Measurements from ENCODE around the gene CXCR1. TPM values are rescaled to one million over a fixed set of nuclear protein-coding genes. Genes with fewer than 3 reads are reported as not detected.

The CXCR1 gene
- total RNA-seq, 2 experiments from 2014 or later = 0.08 TPM; not detected in 1

- no peaks in the 10 kb centered on the region for H3K27me3 Mint-ChIP-seq
- Histone ChIP-seq H3K9me3 (ENCODE audit: control insufficient read depth in 1 of 2, insufficient read depth in 1 of 2, low read length in 2 of 2) (no peaks in the 10 kb centered on the region), H3K36me3 (ENCODE audit: insufficient read depth, low read length) (no peaks in the 10 kb centered on the region), H3K4me1 (ENCODE audit: insufficient read depth, low read length) (peaks cover 4% of the 10 kb centered on the region), H3K27ac (ENCODE audit: low read depth in 1 of 2, low read length in 2 of 2) (no peak overlapping the region), H3K4me3 (ENCODE audit: low read length) (no peak overlapping the region), H3K27me3 (ENCODE audit: control insufficient read depth in 1 of 2, insufficient read depth in 2 of 2, low read length in 2 of 2) (no peaks in the 10 kb centered on the region)
- no peak overlapping the region for H3K4me3 Mint-ChIP-seq
- ChIA-PET CTCF (interaction anchor here (1.6 kb wide), 1 partner anchor 69 kb away, joined by 4 read pairs; no protein-coding TSS in a partner anchor), POLR2A (no interaction called here)
- intact Hi-C loops (cut with DNase I, micrococcal nuclease) = loop anchor here (5.0 to 10.0 kb wide), 5 partner anchors 34 to 466 kb away; partner anchors contain the start of genes BCS1L (in 1 of the 2), CTDSP1 (in 1 of the 2) and ZNF142 (in 1 of the 2)
- no peaks in the 10 kb centered on the region for H3K9me3 Mint-ChIP-seq
- peaks cover 6% of the 10 kb centered on the region for H3K4me1 Mint-ChIP-seq (ENCODE audit: low read depth)
- TF ChIP-seq CTCF (IDR thresholded peaks at IDR 0.05) = no peak
- no peaks in the 10 kb centered on the region for H3K36me3 Mint-ChIP-seq (ENCODE audit: low read depth)
- ATAC-seq (ENCODE audit: poor library complexity) (no peak), DNase-seq (no peak)
- H3K27ac Mint-ChIP-seq = no peak overlapping the region
These were observed 21.8 kb upstream of the CXCR1 start for GRCh38 chr2:218188528-218188927.

- CTCF ChIA-PET = interaction anchor here (0.5 to 1.8 kb wide), 3 partner anchors 70 to 1024 kb away, joined by 4 to 7 read pairs (median 4); partner anchors contain the start of genes AAMP and PNKD
- Histone ChIP-seq H3K4me3 (ENCODE audit: low read length) (no peak overlapping the region), H3K9me3 (ENCODE audit: control insufficient read depth in 1 of 2, insufficient read depth in 1 of 2, low read length in 2 of 2) (no peaks in the 10 kb centered on the region), H3K36me3 (ENCODE audit: insufficient read depth, low read length) (no peaks in the 10 kb centered on the region), H3K27ac (ENCODE audit: low read depth in 1 of 2, low read length in 2 of 2) (no peak overlapping the region), H3K4me1 (ENCODE audit: insufficient read depth, low read length) (peaks cover 4% of the 10 kb centered on the region), H3K27me3 (ENCODE audit: control insufficient read depth in 1 of 2, insufficient read depth in 2 of 2, low read length in 2 of 2) (no peaks in the 10 kb centered on the region)
- Mint-ChIP-seq H3K4me1 (ENCODE audit: low read depth) (peaks cover 6% of the 10 kb centered on the region), H3K27ac (no peak overlapping the region), H3K36me3 (ENCODE audit: low read depth) (no peaks in the 10 kb centered on the region), H3K9me3 (no peaks in the 10 kb centered on the region), H3K27me3 (no peaks in the 10 kb centered on the region), H3K4me3 (no peak overlapping the region)
- ATAC-seq (ENCODE audit: poor library complexity) = no peak
- intact Hi-C loops (cut with DNase I, micrococcal nuclease) = loop anchor here (2.0 to 10.0 kb wide), 6 partner anchors 35 to 467 kb away; partner anchors contain the start of genes BCS1L (in 1 of the 2), CTDSP1 (in 1 of the 2) and ZNF142 (in 1 of the 2)
- POLR2A ChIA-PET = no interaction called here
- TF ChIP-seq CTCF (IDR thresholded peaks at IDR 0.05) = no peak
- DNase-seq = no peak
These were observed 20.7 kb upstream of the CXCR1 start for GRCh38 chr2:218187296-218188015.

- POLR2A ChIA-PET = no interaction called here
- Mint-ChIP-seq H3K27ac (no peak overlapping the region), H3K4me1 (ENCODE audit: low read depth) (peaks cover 6% of the 10 kb centered on the region), H3K36me3 (ENCODE audit: low read depth) (no peaks in the 10 kb centered on the region), H3K27me3 (no peaks in the 10 kb centered on the region), H3K4me3 (no peak overlapping the region), H3K9me3 (no peaks in the 10 kb centered on the region)
- DNase-seq (no peak), ATAC-seq (ENCODE audit: poor library complexity) (no peak)
- Histone ChIP-seq H3K36me3 (ENCODE audit: insufficient read depth, low read length) (no peaks in the 10 kb centered on the region), H3K27me3 (ENCODE audit: control insufficient read depth in 1 of 2, insufficient read depth in 2 of 2, low read length in 2 of 2) (no peaks in the 10 kb centered on the region), H3K9me3 (ENCODE audit: control insufficient read depth in 1 of 2, insufficient read depth in 1 of 2, low read length in 2 of 2) (no peaks in the 10 kb centered on the region), H3K4me1 (ENCODE audit: insufficient read depth, low read length) (peaks cover 4% of the 10 kb centered on the region), H3K27ac (ENCODE audit: low read depth in 1 of 2, low read length in 2 of 2) (no peak overlapping the region), H3K4me3 (ENCODE audit: low read length) (no peak overlapping the region)
- no peak for TF ChIP-seq CTCF (IDR thresholded peaks at IDR 0.05)
- intact Hi-C loops (cut with DNase I, micrococcal nuclease) = loop anchor here (1.0 to 10.0 kb wide), 7 partner anchors 35 to 468 kb away; partner anchors contain the start of genes BCS1L (in 1 of the 2), CTDSP1 (in 1 of the 2) and ZNF142 (in 1 of the 2)
- CTCF ChIA-PET = interaction anchor here (1.7 to 1.8 kb wide), 2 partner anchors 71 to 83 kb away, joined by 4 to 7 read pairs; partner anchors contain the start of genes AAMP and PNKD
These were observed 20.1 kb upstream of the CXCR1 start for GRCh38 chr2:218186876-218187275.

All from CD4-positive, alpha-beta T cell (primary cell).